NCI-H2227 (cell line): ENCODE results near the gene TCF7L1.

Source experiments
- DNase-seq: peaks from one replicate; lab custom pipeline; 2025; ENCODE audit not compliant: unreplicated experiment; lab: John Stamatoyannopoulos, UW

The TCF7L1 gene

GRCh38 chr2:85221067-85221691 is 88.0 kb downstream of the TCF7L1 start:
- DNase-seq = no peak

GRCh38 chr2:85222792-85223191 is 89.6 kb downstream of the TCF7L1 start:
- no peak for DNase-seq

GRCh38 chr2:85226783-85227182 is 93.6 kb downstream of the TCF7L1 start:
- no peak for DNase-seq

- DNase-seq = no peak
These were observed 97.7 kb downstream of the TCF7L1 start for GRCh38 chr2:85230679-85231467.

DNA sequence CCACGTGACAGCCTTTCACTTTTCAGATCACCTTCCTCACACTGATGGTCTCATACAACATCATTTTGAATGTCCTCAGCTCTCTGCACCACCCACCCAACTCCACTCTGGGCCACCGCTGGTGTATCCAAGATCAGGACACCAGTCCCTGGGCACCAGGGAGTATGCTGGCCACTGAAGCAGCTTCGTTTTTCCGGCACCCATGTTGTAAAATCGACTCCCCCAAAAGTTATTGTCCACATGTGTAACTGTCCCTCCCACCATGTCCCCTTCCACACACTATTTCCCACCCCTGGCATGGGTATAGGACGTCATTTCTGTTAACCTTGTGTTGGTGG is 98.2 kb downstream of the TCF7L1 start:
- no peak for DNase-seq

- no peak for DNase-seq
These were observed 98.8 kb downstream of the TCF7L1 start for GRCh38 chr2:85231952-85232351.

- DNase-seq = peak; percentile 97
These were observed 101.7 kb downstream of the TCF7L1 start for GRCh38 chr2:85234868-85235267.

DNA sequence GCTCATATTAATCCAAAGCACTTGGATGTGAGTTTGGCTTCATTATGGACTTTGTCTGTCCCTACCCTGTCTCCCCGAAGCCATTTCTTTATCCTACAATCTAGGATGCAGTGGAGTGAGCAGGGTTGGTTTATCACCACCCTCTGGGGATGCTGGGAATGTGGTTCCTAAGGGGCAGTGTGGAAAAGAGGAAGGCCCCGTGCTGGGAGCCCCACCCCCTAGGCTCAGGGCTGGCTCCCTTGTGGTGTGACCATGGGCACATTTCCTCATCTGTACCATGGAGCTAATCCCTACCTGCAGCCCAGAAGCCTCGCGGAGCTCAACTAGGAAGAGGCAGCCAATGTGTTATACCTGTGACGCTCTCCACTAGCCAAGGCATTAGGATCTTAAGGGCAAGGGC is 102.1 kb downstream of the TCF7L1 start:
- DNase-seq = peak; percentile 68

DNA sequence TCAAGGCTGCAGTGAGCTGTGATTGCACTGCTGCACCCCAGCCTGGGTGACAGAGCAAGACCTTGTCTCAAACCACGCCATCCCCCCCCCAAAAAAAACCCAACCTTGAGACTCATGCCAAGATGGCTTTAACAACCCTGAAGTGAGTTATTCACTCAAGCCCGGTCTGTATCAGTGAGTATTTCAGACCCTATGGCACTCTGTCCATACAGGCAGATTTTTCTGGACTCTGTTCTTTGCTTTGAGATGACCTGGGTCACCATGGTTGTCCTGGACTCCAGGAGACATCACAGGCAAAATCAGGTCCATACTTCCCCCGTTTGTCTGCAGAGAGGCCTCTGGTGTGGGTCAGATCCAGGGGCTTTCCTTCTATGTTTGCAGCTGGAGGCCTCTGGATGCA is 102.9 kb downstream of the TCF7L1 start:
- no peak for DNase-seq

- DNase-seq = peak; percentile 25
These were observed 104.8 kb downstream of the TCF7L1 start for GRCh38 chr2:85237849-85238565.

DNA sequence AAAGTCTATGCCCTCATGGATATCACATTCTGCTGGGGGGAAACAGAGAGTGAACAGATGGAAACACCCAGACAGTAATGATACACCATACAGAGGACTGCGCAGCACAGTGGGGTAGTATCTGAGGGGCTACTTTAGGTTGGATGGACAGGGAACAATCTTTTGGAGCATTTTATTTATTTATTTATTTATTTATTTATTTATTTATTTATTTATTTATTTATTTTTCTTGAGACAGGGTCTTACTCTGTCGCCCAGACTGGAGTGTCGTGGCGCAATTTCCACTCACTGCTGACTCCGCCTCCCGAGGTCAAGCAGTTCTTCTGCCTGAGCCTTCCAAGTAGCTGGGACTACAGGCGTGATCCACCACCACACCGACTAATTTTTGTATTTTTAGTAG is 105.4 kb downstream of the TCF7L1 start:
- DNase-seq = no peak

GRCh38 chr2:85239102-85239501 is 105.9 kb downstream of the TCF7L1 start:
- no peak for DNase-seq

GRCh38 chr2:85240055-85240454 is 106.9 kb downstream of the TCF7L1 start:
- peak; percentile 17 for DNase-seq

GRCh38 chr2:85242321-85242720 is 109.1 kb downstream of the TCF7L1 start:
- DNase-seq = no peak

GRCh38 chr2:85243101-85244072 is 110.2 kb downstream of the TCF7L1 start:
- DNase-seq = peak; percentile 57

GRCh38 chr2:85244828-85245227 is 111.6 kb downstream of the TCF7L1 start:
- no peak for DNase-seq

DNA sequence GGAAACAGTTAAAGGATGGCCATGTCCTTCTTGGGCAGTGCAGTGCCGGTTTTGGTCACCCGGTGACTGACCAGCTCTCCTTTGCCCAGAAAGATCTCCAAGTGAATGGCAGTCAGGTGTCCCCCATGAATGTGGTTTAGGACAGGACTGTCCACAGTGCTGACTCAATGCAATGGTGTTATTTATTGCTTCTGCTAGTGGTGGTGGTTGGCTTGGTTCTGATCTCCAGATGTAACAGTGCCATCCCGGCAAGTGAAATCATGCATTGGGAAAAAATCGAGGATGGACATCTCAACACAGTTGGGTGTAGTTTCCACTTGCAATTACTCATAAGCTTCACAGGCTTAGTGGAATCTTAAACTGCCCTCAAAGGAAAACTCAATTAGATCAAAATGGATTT is 112.7 kb downstream of the TCF7L1 start:
- DNase-seq = no peak

- DNase-seq = peak; percentile 23
These were observed 113.2 kb downstream of the TCF7L1 start for GRCh38 chr2:85246348-85246747.

DNA sequence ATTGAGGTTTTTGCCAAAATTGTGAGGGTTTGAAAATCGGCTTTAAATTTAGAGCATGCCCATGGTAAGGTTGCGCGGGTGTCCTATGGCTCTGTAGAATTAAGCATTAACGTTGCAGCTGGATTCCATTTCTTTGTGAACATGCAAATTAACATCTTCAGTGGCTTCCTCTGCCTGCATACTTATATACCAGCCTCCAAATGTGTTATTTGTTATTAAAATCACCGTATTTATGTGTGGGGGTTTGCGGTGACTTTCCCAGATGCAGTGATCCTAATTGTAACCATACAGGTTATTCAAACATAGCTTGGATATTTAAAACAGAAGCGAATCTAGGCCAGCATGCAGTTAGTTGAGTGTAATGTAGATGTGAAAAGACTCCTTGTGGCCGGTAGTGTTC is 114.4 kb downstream of the TCF7L1 start:
- DNase-seq = no peak

GRCh38 chr2:85248773-85249509 is 115.7 kb downstream of the TCF7L1 start:
- no peak for DNase-seq
